Right forelimb (tissue), 1 donor: Measurements from ENCODE around the gene AIM2.
"Not testable (repeated sequence)": the region's sequence is repeated elsewhere in the genome, so short reads cannot be mapped to it uniquely, and the experiment has no call there.

Experiments used
- DNase-seq: peaks from one replicate; pipeline ENCODE4 v3.0.0-alpha.2; 2018

AIM2 gene, protein sequence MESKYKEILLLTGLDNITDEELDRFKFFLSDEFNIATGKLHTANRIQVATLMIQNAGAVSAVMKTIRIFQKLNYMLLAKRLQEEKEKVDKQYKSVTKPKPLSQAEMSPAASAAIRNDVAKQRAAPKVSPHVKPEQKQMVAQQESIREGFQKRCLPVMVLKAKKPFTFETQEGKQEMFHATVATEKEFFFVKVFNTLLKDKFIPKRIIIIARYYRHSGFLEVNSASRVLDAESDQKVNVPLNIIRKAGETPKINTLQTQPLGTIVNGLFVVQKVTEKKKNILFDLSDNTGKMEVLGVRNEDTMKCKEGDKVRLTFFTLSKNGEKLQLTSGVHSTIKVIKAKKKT

DNA sequence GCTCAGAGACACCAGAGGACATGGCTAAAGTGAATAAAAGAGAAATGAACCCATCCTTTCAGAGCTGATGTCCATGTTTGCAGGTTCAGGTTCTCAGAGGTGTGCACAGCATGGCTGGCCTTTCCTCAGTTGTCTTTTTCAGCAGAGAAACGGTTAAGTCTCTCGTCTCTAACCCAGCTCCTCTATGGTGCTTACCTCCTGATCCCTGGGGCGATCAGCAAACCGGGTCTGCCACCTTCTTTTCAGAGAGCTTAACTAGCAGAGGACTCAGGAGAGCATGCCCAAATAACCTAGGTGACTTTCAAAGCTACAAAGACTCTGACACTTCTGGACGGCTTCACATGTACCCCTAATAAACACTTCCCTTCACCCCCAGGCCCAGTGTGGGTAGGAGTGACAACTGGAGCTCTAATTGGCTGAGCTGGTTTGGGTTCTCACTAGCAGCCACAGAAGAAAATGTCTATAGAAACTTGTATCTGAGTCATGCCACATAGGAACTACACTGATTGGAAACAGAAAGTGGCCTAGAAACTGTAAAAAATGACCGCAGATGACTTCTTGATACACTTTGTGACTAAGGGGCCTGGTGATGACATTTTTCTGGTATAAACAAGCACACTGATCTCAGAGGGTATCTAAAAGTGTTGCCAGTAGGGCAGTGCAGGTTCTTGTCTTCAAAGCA, at the start of gene AIM2:
Gene AIM2 (minus strand): TSS at position 329 of the 682 bp plus-strand sequence. CDS start 3,267 bp downstream, outside the sequence.
- DNase-seq: no peak

- no peak for DNase-seq
Measured at GRCh38 chr1:159123587-159123986, 47.0 kb upstream of the AIM2 start.

- no peak for DNase-seq
Measured at GRCh38 chr1:159122005-159122621, 45.5 kb upstream of the AIM2 start.

DNA sequence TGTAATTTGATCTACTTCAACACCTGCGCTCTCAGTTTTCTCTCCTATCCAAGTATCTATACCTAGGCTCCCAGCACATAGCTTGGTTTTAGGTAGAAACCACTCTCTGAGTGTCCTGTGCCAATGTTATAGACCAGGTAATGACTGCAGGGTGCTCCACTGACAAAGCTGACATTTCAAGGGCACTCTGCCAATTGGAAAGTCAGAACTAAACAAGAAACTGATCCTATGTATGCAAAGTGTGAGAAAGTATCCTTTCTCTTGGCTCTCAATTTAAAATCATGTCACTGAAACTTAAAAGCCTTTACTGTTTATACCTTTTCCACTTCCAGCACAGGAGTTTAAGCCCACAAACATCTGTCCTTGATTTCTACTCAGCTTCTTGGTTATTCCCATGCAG, 45.0 kb upstream of the AIM2 start:
- no peak for DNase-seq

DNA sequence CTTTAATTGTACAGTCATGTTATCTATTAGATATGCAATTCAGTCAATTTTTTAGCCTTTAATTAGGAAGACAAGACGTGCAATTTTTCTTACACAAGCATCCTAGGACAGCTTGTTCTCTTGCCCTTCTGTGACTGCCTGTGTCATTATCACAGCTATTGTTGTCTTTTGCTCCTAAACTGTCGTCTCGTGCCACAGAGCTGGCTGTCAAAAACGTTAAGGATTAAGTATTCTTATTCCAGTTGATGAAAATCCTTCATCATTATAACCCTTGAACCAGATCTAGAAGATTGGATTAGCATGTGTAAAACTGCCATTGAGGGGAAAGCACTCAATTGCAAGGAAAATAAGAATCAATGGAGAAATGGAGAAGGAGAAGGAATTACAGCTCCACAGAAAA, 43.8 kb upstream of the AIM2 start:
- DNase-seq: no peak

DNA sequence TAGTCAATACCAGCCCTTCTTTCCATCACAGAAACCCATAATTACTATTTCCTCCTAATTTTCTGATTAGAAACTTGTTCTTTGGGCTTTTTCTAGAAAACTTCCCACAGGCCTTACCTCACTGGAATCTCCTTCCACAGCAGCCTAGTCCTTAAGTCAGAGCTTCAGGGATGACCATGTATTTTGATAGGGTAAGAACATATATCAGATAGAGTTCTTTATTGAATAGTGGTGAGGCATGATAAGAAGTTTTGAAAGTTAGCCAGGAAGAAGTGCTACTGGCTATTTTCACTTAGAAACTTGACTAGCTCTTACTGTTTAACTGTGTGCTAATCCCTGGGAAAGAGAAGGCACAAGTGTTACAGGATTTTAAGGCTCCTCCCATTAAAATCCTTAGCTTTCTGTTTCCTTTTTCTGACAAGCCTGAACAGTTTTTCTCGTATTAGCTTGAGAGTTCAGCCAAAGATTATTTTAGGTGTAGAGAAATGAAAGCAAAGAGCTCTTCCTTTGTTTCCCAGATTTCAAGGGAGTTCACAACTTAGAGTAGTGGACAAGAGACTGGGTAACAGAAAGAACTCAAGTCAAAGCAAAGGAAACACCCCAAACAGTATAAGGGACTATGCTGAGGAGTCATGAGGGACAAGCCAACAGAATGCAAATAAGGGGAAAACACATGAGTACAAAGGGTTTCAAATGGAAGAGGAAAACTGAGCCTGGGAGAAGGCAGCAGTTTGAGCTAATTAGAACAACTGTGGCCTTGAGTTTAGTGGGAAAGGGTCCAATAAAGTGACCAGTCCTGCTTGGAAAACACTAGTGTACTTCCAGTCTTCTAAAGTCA, 37.2 kb upstream of the AIM2 start:
- DNase-seq: no peak

DNA sequence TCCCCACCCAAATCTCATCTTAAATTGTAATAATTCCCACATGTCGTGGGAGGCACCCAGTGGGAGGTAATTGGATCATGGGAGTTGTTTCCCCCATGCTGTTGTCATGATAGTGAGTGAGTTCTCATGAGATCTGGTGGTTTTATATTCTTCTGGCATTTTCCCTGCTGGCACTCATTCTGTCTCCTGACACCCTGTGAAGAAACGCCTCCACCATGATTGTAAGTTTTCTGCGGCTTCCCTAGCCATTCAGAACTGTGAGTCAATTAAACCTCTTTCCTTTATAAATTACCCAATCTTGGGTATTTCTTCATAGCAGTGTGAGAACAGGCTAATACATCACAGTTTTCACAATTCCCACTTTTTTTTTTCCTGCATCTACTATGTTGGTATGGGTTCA, 26.5 kb upstream of the AIM2 start:
- DNase-seq: not testable (repeated sequence)

DNA sequence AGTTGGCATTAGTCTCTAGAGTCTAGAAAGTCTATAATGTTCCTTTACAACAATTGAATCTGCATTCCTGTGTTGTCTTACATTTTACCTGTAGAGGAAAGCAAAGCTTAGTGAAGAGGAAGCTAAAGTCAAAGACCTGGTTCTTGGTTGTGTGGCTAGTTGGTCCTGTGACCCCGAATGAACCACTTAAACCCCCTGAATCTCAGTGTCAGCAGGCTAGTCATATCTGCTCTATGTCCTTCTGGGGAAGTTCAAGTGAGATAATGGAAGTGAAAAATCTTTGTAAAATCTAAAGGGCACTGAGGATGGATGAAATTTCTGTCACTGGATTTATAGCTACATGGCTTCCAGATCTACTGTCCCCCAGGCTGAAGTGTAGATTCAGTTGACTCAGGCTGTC, 24.0 kb upstream of the AIM2 start:
- no peak for DNase-seq

- DNase-seq: no peak
Measured at GRCh38 chr1:159098596-159098995, 22.0 kb upstream of the AIM2 start.

DNA sequence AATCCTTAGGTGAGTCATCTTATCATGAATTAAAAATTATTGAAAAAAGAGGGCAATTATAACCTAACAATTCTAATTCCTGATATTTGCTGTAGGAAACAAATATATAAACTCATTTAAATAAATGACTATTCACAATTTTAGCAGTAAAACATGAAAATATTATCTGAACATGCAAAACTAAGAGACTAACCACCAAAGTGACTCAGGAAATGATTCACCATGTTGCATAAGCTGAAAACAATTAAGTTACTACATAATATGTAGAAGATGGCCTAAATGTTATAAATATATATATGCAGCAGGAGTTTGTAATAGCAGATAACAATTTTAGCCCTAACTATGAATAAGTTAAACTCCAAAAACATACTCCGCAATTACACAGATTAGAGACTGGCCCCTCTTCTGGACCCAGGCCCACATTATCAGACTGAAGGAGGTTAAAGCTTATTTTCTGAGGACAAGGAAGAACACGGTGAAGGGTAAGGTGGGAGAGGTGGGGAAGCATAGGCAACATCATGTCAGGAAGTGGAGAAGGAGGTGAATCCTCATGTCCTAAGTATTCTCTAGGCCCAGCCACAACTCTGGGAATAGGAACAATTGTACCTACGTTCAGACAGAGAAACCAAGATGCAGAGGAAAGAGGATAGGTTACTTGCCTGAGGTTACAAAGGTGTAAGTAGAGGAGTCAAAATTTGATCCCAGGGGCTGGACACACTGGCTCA, 15.6 kb upstream of the AIM2 start:
- DNase-seq: no peak

GRCh38 chr1:159091607-159092031, 15.1 kb upstream of the AIM2 start:
- DNase-seq: no peak

DNA sequence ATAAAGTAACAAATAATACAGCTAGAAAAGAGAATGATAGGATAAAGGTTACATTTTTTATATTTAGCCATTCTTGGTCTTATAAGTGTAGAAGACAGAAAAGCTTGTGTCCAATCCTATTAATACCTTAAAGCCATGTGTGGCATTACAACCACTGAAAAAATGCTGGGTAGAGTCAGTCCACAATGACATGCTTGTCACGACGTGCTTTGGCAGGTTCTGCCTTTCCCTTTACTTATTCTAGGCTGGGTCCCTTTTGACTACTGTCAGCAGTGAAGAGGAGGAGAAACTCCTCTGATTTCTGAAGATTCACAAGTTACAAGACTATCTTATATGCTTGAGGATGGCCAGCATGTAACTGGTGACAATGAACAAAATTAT, 14.6 kb upstream of the AIM2 start:
- DNase-seq: no peak

DNA sequence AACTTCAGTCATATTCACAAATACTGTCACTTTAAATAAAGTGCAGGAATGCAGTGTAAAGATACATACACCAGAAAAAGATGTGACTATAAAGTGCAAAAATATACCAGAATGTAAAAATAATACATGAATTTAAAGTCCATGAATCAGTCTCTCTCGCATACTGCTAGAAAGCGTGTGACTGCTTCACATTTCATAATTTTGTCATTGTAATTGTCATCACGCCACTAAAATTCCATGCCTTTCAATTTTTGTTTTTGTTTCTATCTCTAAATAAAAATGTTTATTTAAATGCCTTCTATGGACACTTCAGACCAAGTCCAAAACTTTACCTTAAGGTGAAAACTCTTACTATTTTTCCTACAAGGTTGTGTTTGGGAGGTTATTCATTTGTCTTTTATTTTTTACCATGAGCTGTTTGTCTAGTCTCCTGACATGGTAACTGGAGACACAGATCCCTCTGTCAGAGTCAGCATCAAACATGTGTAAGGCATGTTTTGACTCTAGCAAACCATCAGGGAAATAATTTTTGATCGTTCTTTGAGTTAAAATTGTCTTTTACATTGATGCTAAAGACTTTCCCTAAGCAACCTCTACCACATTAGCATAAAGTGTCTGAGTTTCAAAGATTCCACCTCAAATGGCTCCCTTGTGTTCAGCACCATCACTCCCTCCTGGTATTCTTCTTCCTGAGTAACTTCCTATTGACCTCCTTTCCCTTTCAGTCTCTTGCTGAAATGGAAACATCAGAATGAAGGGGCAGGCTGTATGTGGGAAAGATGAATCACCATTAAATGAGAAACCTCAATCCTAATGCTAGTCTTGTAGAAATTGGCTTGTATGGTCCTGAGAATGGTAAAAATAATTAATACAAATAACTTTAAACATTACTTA, 14.0 kb upstream of the AIM2 start:
- no peak for DNase-seq

DNA sequence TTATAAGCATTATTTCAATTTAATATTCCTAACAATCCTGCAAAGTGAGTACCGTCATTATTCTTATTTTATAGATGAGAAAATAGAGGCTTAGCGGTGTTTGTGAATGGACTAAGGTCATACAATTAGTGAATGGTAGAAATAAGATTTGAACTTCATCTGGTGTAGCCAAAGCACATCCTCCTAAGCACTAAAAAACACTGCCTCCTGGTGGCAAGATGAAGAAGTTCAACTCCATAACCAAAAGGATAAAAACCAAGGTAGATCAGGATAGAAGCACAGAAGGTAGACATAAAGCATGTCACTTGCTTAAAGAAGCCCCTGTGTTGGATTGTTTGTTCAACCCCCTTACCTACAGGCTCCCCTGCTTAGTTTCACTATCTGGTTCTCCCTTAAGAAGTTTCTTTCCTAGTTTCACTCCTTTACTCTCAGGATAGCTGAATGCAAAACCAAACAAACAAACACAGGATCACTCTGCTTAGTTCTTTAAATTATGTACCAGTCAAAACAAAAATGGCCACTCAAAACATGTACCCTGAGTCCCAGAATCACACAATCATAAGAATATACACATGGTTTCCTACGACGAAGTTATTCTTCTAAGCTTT, 12.7 kb upstream of the AIM2 start:
- no peak for DNase-seq

DNA sequence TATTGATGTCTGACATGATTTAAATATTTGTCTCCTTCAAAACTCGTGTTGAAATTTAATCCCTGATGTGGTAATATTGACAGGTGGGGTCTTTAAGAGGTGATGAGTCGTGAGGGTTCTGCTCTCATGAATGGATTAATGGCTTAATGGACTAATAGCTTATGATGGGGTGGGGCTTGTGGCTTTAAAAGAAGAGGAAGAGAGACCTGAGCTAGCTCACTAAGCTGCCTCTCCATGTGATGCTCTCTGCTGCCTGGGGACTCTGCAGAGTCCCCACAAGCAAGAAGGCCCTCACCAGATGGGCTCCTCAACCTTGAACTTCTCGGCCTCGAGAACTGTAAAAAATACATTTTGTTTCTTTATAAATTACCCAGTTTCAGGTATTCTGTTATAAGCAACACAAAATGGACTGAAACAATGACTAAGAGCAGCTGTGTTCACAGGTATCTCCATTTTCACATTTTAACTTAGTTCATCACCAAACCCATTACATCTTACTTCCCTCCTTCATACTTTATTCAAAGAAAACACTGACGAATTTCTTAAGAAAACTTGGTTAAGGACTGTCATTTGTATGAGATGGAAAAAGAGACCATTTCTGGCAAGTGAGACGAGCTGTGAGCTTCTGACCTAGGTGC, 12.1 kb upstream of the AIM2 start:
- no peak for DNase-seq

GRCh38 chr1:159088050-159088449, 11.5 kb upstream of the AIM2 start:
- DNase-seq: no peak

- DNase-seq: no peak
Measured at GRCh38 chr1:159084867-159085266, 8.3 kb upstream of the AIM2 start.

DNA sequence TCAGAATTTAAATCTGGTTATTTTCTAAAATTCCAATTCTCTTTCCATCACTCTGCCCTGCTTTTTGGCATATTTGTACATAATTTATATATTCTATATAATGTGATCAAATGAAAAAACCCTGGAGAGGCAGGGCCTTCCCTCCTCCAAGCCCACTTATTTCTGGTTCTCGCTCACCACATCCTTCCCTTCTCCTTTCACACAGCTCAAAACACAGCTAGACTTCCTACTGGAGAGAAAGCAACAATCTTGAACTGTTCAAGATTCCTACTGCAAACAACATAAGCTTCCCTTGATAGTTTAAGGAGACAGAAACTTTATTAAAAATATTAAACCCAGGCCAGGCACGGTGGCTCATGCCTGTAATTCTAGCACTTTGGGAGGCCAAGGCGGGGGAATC, 7.6 kb upstream of the AIM2 start:
- no peak for DNase-seq

DNA sequence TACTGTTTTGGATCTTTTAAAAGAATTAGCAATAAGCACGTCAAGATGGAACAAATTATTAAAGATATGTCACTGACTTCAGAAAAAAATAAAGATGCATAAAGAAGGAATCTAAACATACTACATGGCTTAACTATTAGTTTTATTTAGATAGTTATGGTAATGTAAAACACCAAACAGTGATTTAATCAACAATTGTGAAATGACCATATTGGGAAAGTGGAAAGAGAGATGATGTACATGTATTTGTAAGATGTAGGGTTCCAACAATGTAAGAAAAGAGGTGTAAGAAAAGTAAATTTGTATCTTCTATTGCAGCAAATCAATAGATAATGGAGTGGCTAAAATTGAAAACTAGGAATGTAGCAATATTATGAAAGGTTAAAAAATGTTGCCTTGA, 6.4 kb upstream of the AIM2 start:
- DNase-seq: no peak

GRCh38 chr1:159081626-159082025, 5.1 kb upstream of the AIM2 start:
- DNase-seq: no peak

DNA sequence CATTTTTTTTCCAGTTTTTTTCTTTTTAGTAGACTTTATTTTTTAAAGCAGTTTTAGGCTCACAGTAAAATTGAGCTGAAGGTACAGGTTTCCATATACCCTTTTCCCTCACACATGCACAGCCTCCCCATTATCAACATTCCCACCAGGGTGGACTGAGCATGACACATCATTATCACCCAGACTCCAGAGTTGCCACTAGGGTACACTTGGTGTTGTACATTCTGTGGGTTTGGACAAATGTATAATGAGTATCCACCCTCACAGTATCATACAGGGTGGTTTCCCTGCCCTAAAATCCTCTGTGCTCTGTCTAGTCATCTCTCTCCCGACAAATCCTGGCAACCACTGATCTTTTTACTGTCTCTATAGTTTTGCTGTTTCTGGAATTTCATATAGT, 3.0 kb upstream of the AIM2 start:
- no peak for DNase-seq
